Hepatocyte (in vitro differentiated cells): ENCODE measurements around the gene PPP1CA.

Experiments used
- CTCF ChIP-seq: fragments of 200-600 bp; sonication (generic); IDR thresholded peaks from 2 replicates; pipeline ENCODE4 v1.5.1; 2016; ENCODE audit warnings: antibody characterized with exemption, mild to moderate bottlenecking; ENCODE audit not compliant: poor library complexity
- EZH2 ChIP-seq: fragments of 200-600 bp; sonication (generic); IDR thresholded peaks from 2 replicates; pipeline ENCODE4 v1.6.1; 2016; ENCODE audit warnings: antibody characterized with exemption, mild to moderate bottlenecking, borderline replicate concordance

GRCh38 chr11:67433536-67434394, 32.1 kb upstream of the PPP1CA start:
- TF ChIP-seq CTCF: no peak
- no peak for TF ChIP-seq EZH2
